ENCODE measurements around the gene STH.
A peak's percentile ranks its signal among the peaks of the same experiment; 100 is the strongest.

The STH gene

GRCh38 chr17:46009681-46010596, 10.9 kb downstream of the STH start:
- POLR2A ChIA-PET: no interaction called here
- CTCF ChIA-PET: interaction anchor here (0.6 kb wide), 2 partner anchors 192 to 932 kb away, joined by 4 to 5 read pairs; no protein-coding TSS in a partner anchor
- no peak overlapping the region for H3K4me3 ChIP-seq (ENCODE audit: low read depth, low read length)
- no peaks in the 10 kb centered on the region for H3K9me3 ChIP-seq (ENCODE audit: control insufficient read depth, insufficient read depth, low read depth, low read length)
- no peaks in the 10 kb centered on the region for H3K4me1 ChIP-seq (ENCODE audit: control insufficient read depth, insufficient read depth, low read length)
- no peaks in the 10 kb centered on the region for H3K36me3 ChIP-seq (ENCODE audit: control insufficient read depth in 2 of 2, insufficient read depth in 1 of 2, low read length in 2 of 2)
- no peak overlapping the region for H3K27ac ChIP-seq (ENCODE audit: extremely low read depth, low read depth, low read length)
- TF ChIP-seq EGR2 (tag by site-specific recombination; IDR thresholded peaks at IDR 0.05; ENCODE audit: low read depth) (0 out of 2 replicates have a peak, but pooled peaks have one; percentile 12), MEIS1 (CRISPR knock-in tag; IDR thresholded peaks at IDR 0.05; ENCODE audit: borderline replicate concordance) (no peak)

- no peaks in the 10 kb centered on the region for H3K9me3 ChIP-seq (ENCODE audit: control insufficient read depth, insufficient read depth, low read depth, low read length)
- no peak overlapping the region for H3K4me3 ChIP-seq (ENCODE audit: low read depth, low read length)
- no peaks in the 10 kb centered on the region for H3K36me3 ChIP-seq (ENCODE audit: control insufficient read depth in 2 of 2, insufficient read depth in 1 of 2, low read length in 2 of 2)
- ChIA-PET CTCF (interaction anchor here (0.6 kb wide), 1 partner anchor 931 kb away, joined by 5 read pairs; no protein-coding TSS in a partner anchor), POLR2A (no interaction called here)
- H3K4me1 ChIP-seq (ENCODE audit: control insufficient read depth, insufficient read depth, low read length): no peaks in the 10 kb centered on the region
- TF ChIP-seq ZNF600 (tag by site-specific recombination; IDR thresholded peaks at IDR 0.05): no peak
- TF ChIP-seq SCRT2 (tag by site-specific recombination; IDR thresholded peaks at IDR 0.05): peak; percentile 79
- TF ChIP-seq SCRT1 (tag by site-specific recombination; IDR thresholded peaks at IDR 0.05; ENCODE audit: borderline replicate concordance): 0 out of 2 replicates have a peak, but pooled peaks have one; percentile 54
- H3K27ac ChIP-seq (ENCODE audit: extremely low read depth, low read depth, low read length): no peak overlapping the region
These were observed 11.6 kb downstream of the STH start for GRCh38 chr17:46010597-46011186.

- Histone ChIP-seq H3K4me1 (ENCODE audit: control insufficient read depth, insufficient read depth, low read length) (no peaks in the 10 kb centered on the region), H3K4me3 (ENCODE audit: low read depth, low read length) (no peak overlapping the region), H3K9me3 (ENCODE audit: control insufficient read depth, insufficient read depth, low read depth, low read length) (no peaks in the 10 kb centered on the region), H3K27ac (ENCODE audit: extremely low read depth, low read depth, low read length) (no peak overlapping the region), H3K36me3 (ENCODE audit: control insufficient read depth in 2 of 2, insufficient read depth in 1 of 2, low read length in 2 of 2) (no peaks in the 10 kb centered on the region)
- ChIA-PET POLR2A (no interaction called here), CTCF (no interaction called here)
- TF ChIP-seq ZNF704 (tag by site-specific recombination; IDR thresholded peaks at IDR 0.05): no peak
- no peak for TF ChIP-seq PBX3 (CRISPR knock-in tag; IDR thresholded peaks at IDR 0.05)
- no peak for TF ChIP-seq ZNF473 (tag by site-specific recombination; IDR thresholded peaks at IDR 0.05)
- TF ChIP-seq ZBTB17 (tag by site-specific recombination; IDR thresholded peaks at IDR 0.05): no peak
- no peak for TF ChIP-seq ZNF660 (tag by site-specific recombination; IDR thresholded peaks at IDR 0.05)
- no peak for TF ChIP-seq ZNF521 (tag by site-specific recombination; IDR thresholded peaks at IDR 0.05)
These were observed 12.9 kb downstream of the STH start for GRCh38 chr17:46011711-46012505.

GRCh38 chr17:46012506-46013079, 13.5 kb downstream of the STH start:
- ChIA-PET POLR2A (interaction anchor here (0.8 kb wide), 1 partner anchor 21 kb away, joined by 3 read pairs; no protein-coding TSS in a partner anchor), CTCF (interaction anchor here (0.7 kb wide), 1 partner anchor 1929 kb away, joined by 3 read pairs; the partner anchor contains the start of gene PNPO)
- no peaks in the 10 kb centered on the region for H3K4me1 ChIP-seq (ENCODE audit: control insufficient read depth, insufficient read depth, low read length)
- no peaks in the 10 kb centered on the region for H3K9me3 ChIP-seq (ENCODE audit: control insufficient read depth, insufficient read depth, low read depth, low read length)
- H3K4me3 ChIP-seq (ENCODE audit: low read depth, low read length): no peak overlapping the region
- no peaks in the 10 kb centered on the region; a peak in 1 of 3 replicates for H3K36me3 ChIP-seq (ENCODE audit: control insufficient read depth in 2 of 2, insufficient read depth in 1 of 2, low read length in 2 of 2)
- no peak overlapping the region for H3K27ac ChIP-seq (ENCODE audit: extremely low read depth, low read depth, low read length)
- TF ChIP-seq ZNF18 (tag by site-specific recombination; IDR thresholded peaks at IDR 0.05) (no peak), ZNF266 (tag by site-specific recombination; IDR thresholded peaks at IDR 0.05; ENCODE audit: low read depth) (no peak), ZNF416 (tag by site-specific recombination; IDR thresholded peaks at IDR 0.05) (no peak), ZNF48 (tag by site-specific recombination; IDR thresholded peaks at IDR 0.05) (no peak), ZNF549 (tag by site-specific recombination; IDR thresholded peaks at IDR 0.05) (no peak), ZNF791 (tag by site-specific recombination; IDR thresholded peaks at IDR 0.05) (no peak)

Measured in HEK293 (cell line).